Activated CD8-positive, alpha-beta memory T cell treated with anti-CD3 and anti-CD28 coated beads, Interleukin-2, amount 50 U/mL, for 1 hour (primary cell): Measurements from ENCODE around the gene SLC39A1.
"Not testable (repeated sequence)": the region's sequence is repeated elsewhere in the genome, so short reads cannot be mapped to it uniquely, and the experiment has no call there.

ENCODE experiments used
- DNase-seq: peaks from one replicate; pipeline ENCODE4 v3.0.0-alpha.2; 2020; ENCODE audit errors: extremely low read depth

Gene SLC39A1

GRCh38 chr1:153963030-153963849, at the start of gene SLC39A1:
TSS of gene SLC39A1 (minus strand) at chr1:153963537. CDS start at chr1:153962715, 822 bp downstream.
- peak; percentile 88 for DNase-seq

- not testable (repeated sequence) for DNase-seq
These were observed 49.2 kb upstream of the SLC39A1 start for GRCh38 chr1:154012543-154012942.

- DNase-seq: no peak
These were observed 48.8 kb upstream of the SLC39A1 start for GRCh38 chr1:154012129-154012528.

GRCh38 chr1:154006136-154006535, 42.8 kb upstream of the SLC39A1 start:
- no peak for DNase-seq

- DNase-seq: no peak
These were observed 37.1 kb upstream of the SLC39A1 start for GRCh38 chr1:154000420-154000819.

GRCh38 chr1:153996882-153997281, 33.5 kb upstream of the SLC39A1 start:
- DNase-seq: not testable (repeated sequence)

GRCh38 chr1:153995640-153996039, 32.3 kb upstream of the SLC39A1 start:
- DNase-seq: no peak

GRCh38 chr1:153995202-153995601, 31.9 kb upstream of the SLC39A1 start:
- no peak for DNase-seq

GRCh38 chr1:153991806-153992205, 28.5 kb upstream of the SLC39A1 start:
- no peak for DNase-seq

GRCh38 chr1:153991151-153991630, 27.9 kb upstream of the SLC39A1 start:
- DNase-seq: no peak

- DNase-seq: peak; percentile 93
These were observed 27.3 kb upstream of the SLC39A1 start, which contains the start of gene RPS27 for GRCh38 chr1:153990468-153991150. TSS of gene RPS27 (plus strand) at chr1:153990762. CDS start at chr1:153990797, 35 bp downstream.

GRCh38 chr1:153987621-153988020, 24.3 kb upstream of the SLC39A1 start:
- no peak for DNase-seq

GRCh38 chr1:153985941-153986761, 22.8 kb upstream of the SLC39A1 start, which contains the start of gene RAB13:
TSS of gene RAB13 (minus strand) at chr1:153986339. CDS start at chr1:153986236, 103 bp downstream.
- DNase-seq: no peak

GRCh38 chr1:153985341-153985912, 22.1 kb upstream of the SLC39A1 start:
- no peak for DNase-seq

- DNase-seq: no peak
These were observed 21.0 kb upstream of the SLC39A1 start for GRCh38 chr1:153984123-153984894.

- DNase-seq: not testable (repeated sequence)
These were observed 18.4 kb upstream of the SLC39A1 start for GRCh38 chr1:153981735-153982134.

GRCh38 chr1:153979091-153979490, 15.8 kb upstream of the SLC39A1 start:
- not testable (repeated sequence) for DNase-seq

- DNase-seq: no peak
These were observed 15.1 kb upstream of the SLC39A1 start for GRCh38 chr1:153978274-153978909.

GRCh38 chr1:153977250-153978240, 14.2 kb upstream of the SLC39A1 start, which contains the start of gene JTB:
TSS of gene JTB (minus strand) at chr1:153977674. CDS start at chr1:153977252, 422 bp downstream.
- peak; percentile 58 for DNase-seq
